Mesendoderm (in vitro differentiated cells): ENCODE results near the gene NLRP14.

Source experiments
- DNase-seq: peaks from one replicate; pipeline ENCODE4 v3.0.0; 2013
- H2AK5ac ChIP-seq: 2 replicates; pipeline ENCODE4 v1.6.1; 2013; ENCODE audit warnings: low read length, inconsistent platforms
- H2BK120ac ChIP-seq: 2 replicates; pipeline ENCODE4 v1.6.1; 2013; ENCODE audit warnings: low read depth, mild to moderate bottlenecking, low read length, moderate library complexity, mixed read lengths
- H2BK15ac ChIP-seq: replicated peaks from 2 replicates; pipeline ENCODE4 v1.6.1; 2013; ENCODE audit warnings: low read depth, mild to moderate bottlenecking, moderate library complexity
- H2BK5ac ChIP-seq: 2 replicates; pipeline ENCODE4 v1.6.1; 2013; ENCODE audit warnings: low read length, inconsistent platforms
- H3K18ac ChIP-seq: 2 replicates; pipeline ENCODE4 v1.6.1; 2013; ENCODE audit warnings: mild to moderate bottlenecking, low read length, mixed read lengths
- H3K23ac ChIP-seq: one replicate; pipeline ENCODE4 v1.6.1; 2013; ENCODE audit warnings: low read length
- H3K27ac ChIP-seq: 2 replicates; pipeline ENCODE4 v1.5.1; 2013; ENCODE audit warnings: low read depth, mild to moderate bottlenecking, inconsistent platforms, low read length, moderate library complexity
- H3K27me3 ChIP-seq: 2 replicates; pipeline ENCODE4 v1.6.1; 2013; ENCODE audit warnings: low read length, control low read depth, mild to moderate bottlenecking, inconsistent platforms; ENCODE audit not compliant: insufficient read depth, poor library complexity
- H3K36me3 ChIP-seq: 2 replicates; pipeline ENCODE4 v1.6.1; 2013; ENCODE audit warnings: low read length, inconsistent platforms; ENCODE audit not compliant: control insufficient read depth, insufficient read depth
- H3K4ac ChIP-seq: one replicate; pipeline ENCODE4 v1.6.1; 2013; ENCODE audit warnings: low read depth, mild to moderate bottlenecking, low read length, moderate library complexity
- H3K4me1 ChIP-seq: 2 replicates; pipeline ENCODE4 v1.6.1; 2013; ENCODE audit warnings: low read depth, low read length, inconsistent platforms; ENCODE audit not compliant: control insufficient read depth
- H3K4me2 ChIP-seq: 2 replicates; pipeline ENCODE4 v1.6.1; 2013; ENCODE audit warnings: low read length
- H3K4me3 ChIP-seq: 2 replicates; pipeline ENCODE4 v1.5.1; 2013; ENCODE audit warnings: mild to moderate bottlenecking, low read length
- H3K56ac ChIP-seq: one replicate; pipeline ENCODE4 v1.6.1; 2013; ENCODE audit warnings: low read length
- H3K79me1 ChIP-seq: 2 replicates; pipeline ENCODE4 v1.6.1; 2013; ENCODE audit warnings: low read length, inconsistent platforms
- H3K79me2 ChIP-seq: 2 replicates; pipeline ENCODE4 v1.6.1; 2013; ENCODE audit warnings: mild to moderate bottlenecking, low read length; ENCODE audit not compliant: control insufficient read depth, insufficient read depth
- H3K9ac ChIP-seq: 2 replicates; pipeline ENCODE4 v1.6.1; 2013; ENCODE audit warnings: low read length, inconsistent platforms
- H4K5ac ChIP-seq: one replicate; pipeline ENCODE4 v1.6.1; 2013; ENCODE audit warnings: low read length
- H4K8ac ChIP-seq: one replicate; pipeline ENCODE4 v1.6.1; 2013; ENCODE audit warnings: low read depth, mild to moderate bottlenecking, control low read depth, low read length, moderate library complexity
- WGBS: extraction: QIAGEN DNeasy Blood & Tissue Kit; methylation state at CpG from one replicate; pipeline ENCODE4 v1.1.7; 2013; ENCODE audit warnings: low lambda C conversion rate, missing lambda C conversion rate; ENCODE audit not compliant: insufficient coverage; ENCODE audit errors: extremely low coverage; 5-methylcytosine and 5-hydroxymethylcytosine counted together

The NLRP14 gene

GRCh38 chr11:7034019-7034418 lies 13.7 kb downstream of the NLRP14 start:
- Histone ChIP-seq H2BK15ac (no peak overlapping the region), H3K4ac (no peak overlapping the region), H3K9ac (no peak overlapping the region), H3K23ac (no peak overlapping the region), H3K27ac (no peak overlapping the region), H2BK120ac (no peak overlapping the region), H3K79me2 (no peaks in the 10 kb centered on the region), H3K4me2 (no peak overlapping the region), H4K5ac (no peak overlapping the region), H2BK5ac (no peak overlapping the region), H4K8ac (no peak overlapping the region), H3K18ac (no peak overlapping the region), H3K79me1 (no peaks in the 10 kb centered on the region), H3K56ac (no peak overlapping the region), H3K27me3 (no peaks in the 10 kb centered on the region), H3K4me1 (no peaks in the 10 kb centered on the region), H3K4me3 (no peak overlapping the region), H3K36me3 (no peaks in the 10 kb centered on the region), H2AK5ac (no peak overlapping the region)
- WGBS, result no CpG with 5 or more reads among the region's 6 CpGs
- DNase-seq, result no peak

GRCh38 chr11:7046474-7047175 lies 26.3 kb downstream of the NLRP14 start:
- Histone ChIP-seq H2AK5ac (no peak overlapping the region), H4K5ac (no peak overlapping the region)

GRCh38 chr11:7050191-7050590 lies 29.9 kb downstream of the NLRP14 start:
- H3K36me3 ChIP-seq, result no peaks in the 10 kb centered on the region
- no peaks in the 10 kb centered on the region for H3K79me1 ChIP-seq
- no peak overlapping the region for H3K9ac ChIP-seq
- no peak overlapping the region for H3K56ac ChIP-seq
- H3K4me2 ChIP-seq, result no peak overlapping the region
- H3K4me3 ChIP-seq, result no peak overlapping the region
- H3K4ac ChIP-seq, result no peak overlapping the region
- no peak overlapping the region for H4K8ac ChIP-seq
- no CpG with 5 or more reads among the region's 1 CpG for WGBS
- no peaks in the 10 kb centered on the region for H3K4me1 ChIP-seq
- H2AK5ac ChIP-seq, result no peak overlapping the region
- no peak overlapping the region for H3K18ac ChIP-seq
- H3K23ac ChIP-seq, result no peak overlapping the region
- no peak overlapping the region for H2BK5ac ChIP-seq
- no peak overlapping the region for H4K5ac ChIP-seq
- no peaks in the 10 kb centered on the region for H3K27me3 ChIP-seq
- DNase-seq, result no peak
- H2BK120ac ChIP-seq, result no peak overlapping the region
- no peaks in the 10 kb centered on the region for H3K79me2 ChIP-seq
- no peak overlapping the region for H2BK15ac ChIP-seq
- no peak overlapping the region for H3K27ac ChIP-seq

More at GRCh38 chr11:7046474-7047175, 26.3 kb downstream of the NLRP14 start:
- no peak overlapping the region for H4K8ac ChIP-seq
- H3K56ac ChIP-seq, result no peak overlapping the region
- H3K18ac ChIP-seq, result no peak overlapping the region
- no peaks in the 10 kb centered on the region for H3K4me1 ChIP-seq
- no peaks in the 10 kb centered on the region for H3K79me1 ChIP-seq
- H2BK120ac ChIP-seq, result no peak overlapping the region
- no peak overlapping the region for H3K4ac ChIP-seq
- DNase-seq, result no peak
- H3K27me3 ChIP-seq, result no peaks in the 10 kb centered on the region
- no peak overlapping the region for H3K23ac ChIP-seq
- H3K4me3 ChIP-seq, result no peak overlapping the region
- no peak overlapping the region for H3K4me2 ChIP-seq
- H2BK5ac ChIP-seq, result no peak overlapping the region
- H3K79me2 ChIP-seq, result no peaks in the 10 kb centered on the region
- no peak overlapping the region for H3K27ac ChIP-seq
- no peak overlapping the region for H2BK15ac ChIP-seq
- no CpG with 5 or more reads among the region's 3 CpGs for WGBS
- H3K9ac ChIP-seq, result no peak overlapping the region
- no peaks in the 10 kb centered on the region for H3K36me3 ChIP-seq

- WGBS, result no CpG with 5 or more reads among the region's 6 CpGs
- H3K4ac ChIP-seq, result no peak overlapping the region
- no peak for DNase-seq
- no peak overlapping the region for H3K23ac ChIP-seq
- H3K36me3 ChIP-seq, result no peaks in the 10 kb centered on the region
- no peak overlapping the region for H3K4me2 ChIP-seq
- H4K5ac ChIP-seq, result no peak overlapping the region
- no peaks in the 10 kb centered on the region for H3K27me3 ChIP-seq
- no peak overlapping the region for H3K27ac ChIP-seq
- H2BK120ac ChIP-seq, result no peak overlapping the region
- no peak overlapping the region for H2BK15ac ChIP-seq
- H3K9ac ChIP-seq, result no peak overlapping the region
- H2BK5ac ChIP-seq, result no peak overlapping the region
- H3K18ac ChIP-seq, result no peak overlapping the region
- H4K8ac ChIP-seq, result no peak overlapping the region
- no peaks in the 10 kb centered on the region for H3K79me2 ChIP-seq
- H2AK5ac ChIP-seq, result no peak overlapping the region
- no peak overlapping the region for H3K4me3 ChIP-seq
- H3K56ac ChIP-seq, result no peak overlapping the region
- H3K79me1 ChIP-seq, result no peaks in the 10 kb centered on the region
- H3K4me1 ChIP-seq, result no peaks in the 10 kb centered on the region
Measured at GRCh38 chr11:7056828-7057513, 36.7 kb downstream of the NLRP14 start.

GRCh38 chr11:7057641-7058040 lies 37.4 kb downstream of the NLRP14 start:
- H3K4me3 ChIP-seq, result no peak overlapping the region
- no peak overlapping the region for H2BK15ac ChIP-seq
- no peak overlapping the region for H3K9ac ChIP-seq
- no peak overlapping the region for H2BK5ac ChIP-seq
- H3K27ac ChIP-seq, result no peak overlapping the region
- no peak for DNase-seq
- WGBS, result no CpG with 5 or more reads among the region's 2 CpGs
- H2BK120ac ChIP-seq, result no peak overlapping the region
- H4K8ac ChIP-seq, result no peak overlapping the region
- H3K27me3 ChIP-seq, result no peaks in the 10 kb centered on the region
- no peaks in the 10 kb centered on the region for H3K79me1 ChIP-seq
- no peak overlapping the region for H3K23ac ChIP-seq
- no peaks in the 10 kb centered on the region for H3K79me2 ChIP-seq
- H3K4me2 ChIP-seq, result no peak overlapping the region
- no peaks in the 10 kb centered on the region for H3K36me3 ChIP-seq
- no peak overlapping the region for H4K5ac ChIP-seq
- no peaks in the 10 kb centered on the region for H3K4me1 ChIP-seq
- no peak overlapping the region for H2AK5ac ChIP-seq
- no peak overlapping the region for H3K4ac ChIP-seq
- H3K18ac ChIP-seq, result no peak overlapping the region
- H3K56ac ChIP-seq, result no peak overlapping the region
